HEK293 (cell line): ENCODE measurements around the gene LDB2.

Experiments used
- CTCF ChIA-PET: fragments of 350-600 bp; formaldehyde crosslinking; extraction: SDS; loops from one replicate; lab custom pipeline; 2021; ENCODE audit warnings: antibody characterized with exemption; lab: Yijun Ruan, JAX
- POLR2A ChIA-PET: fragments of 300-600 bp; formaldehyde crosslinking; extraction: SDS; loops from one replicate; lab custom pipeline; 2020; ENCODE audit warnings: antibody characterized with exemption, inconsistent platforms; lab: Yijun Ruan, JAX
- H3K27ac ChIP-seq: fragments of 200-500 bp; sonication (Bioruptor generic); 2 replicates; pipeline ENCODE4 v1.5.1; 2014; ENCODE audit warnings: low read depth, low read length, control low read depth, inconsistent platforms; ENCODE audit errors: extremely low read depth
- H3K36me3 ChIP-seq, 2 experiments: fragments of 200-500 bp in 1 of 2; sonication (Bioruptor generic) in 1 of 2; 1 replicate in 1 of 2; 2 replicates in 1 of 2; pipeline ENCODE4 v1.5.1; 2014 to 2017; ENCODE audit warnings: inconsistent platforms in 2 of 2, low read length in 2 of 2; ENCODE audit not compliant: control insufficient read depth in 2 of 2, insufficient read depth in 1 of 2
- H3K4me1 ChIP-seq: fragments of 200-500 bp; sonication (Bioruptor generic); 2 replicates; pipeline ENCODE4 v1.5.1; 2014; ENCODE audit warnings: mild to moderate bottlenecking, low read length, inconsistent platforms; ENCODE audit not compliant: control insufficient read depth, insufficient read depth
- H3K4me3 ChIP-seq: 2 replicates; pipeline ENCODE4 v1.5.1; 2011; ENCODE audit warnings: low read depth, mild to moderate bottlenecking, control low read depth, low read length, moderate library complexity
- H3K9me3 ChIP-seq: fragments of 200-500 bp; sonication (Bioruptor generic); 2 replicates; pipeline ENCODE4 v1.5.1; 2014; ENCODE audit warnings: low read depth, low read length, inconsistent platforms; ENCODE audit not compliant: control insufficient read depth, insufficient read depth
- KLF10 ChIP-seq: fragments of 450-650 bp; IDR thresholded peaks from 2 replicates; pipeline ENCODE4 v1.5.1; 2018; ENCODE audit warnings: missing biosample characterization, mild to moderate bottlenecking, missing genetic modification characterization
- OSR2 ChIP-seq: fragments of 450-650 bp; formaldehyde crosslinking; IDR thresholded peaks from 2 replicates; pipeline ENCODE4 v1.5.1; 2016; ENCODE audit warnings: missing biosample characterization, missing genetic modification characterization
- TRIM28 ChIP-seq: IDR thresholded peaks from 2 replicates; pipeline ENCODE4 v1.6.1; 2011; ENCODE audit warnings: low read length, control low read depth, borderline replicate concordance
- YY2 ChIP-seq: fragments of 450-650 bp; formaldehyde crosslinking; IDR thresholded peaks from 2 replicates; pipeline ENCODE4 v1.5.1; 2016; ENCODE audit warnings: missing biosample characterization, missing genetic modification characterization
- ZBTB21 ChIP-seq: fragments of 450-650 bp; formaldehyde crosslinking; IDR thresholded peaks from 2 replicates; pipeline ENCODE4 v1.5.1; 2017; ENCODE audit warnings: missing biosample characterization, missing genetic modification characterization
- ZBTB49 ChIP-seq: fragments of 450-650 bp; formaldehyde crosslinking; IDR thresholded peaks from 2 replicates; pipeline ENCODE4 v1.5.1; 2016; ENCODE audit warnings: missing biosample characterization, missing genetic modification characterization, low read depth
- ZNF132 ChIP-seq: fragments of 450-650 bp; formaldehyde crosslinking; IDR thresholded peaks from 2 replicates; pipeline ENCODE4 v1.5.1; 2017; ENCODE audit warnings: missing biosample characterization, missing genetic modification characterization, borderline replicate concordance
- ZNF140 ChIP-seq: fragments of 450-650 bp; formaldehyde crosslinking; IDR thresholded peaks from 2 replicates; pipeline ENCODE4 v1.5.1; 2016; ENCODE audit warnings: missing biosample characterization, missing genetic modification characterization
- ZNF19 ChIP-seq: fragments of 450-650 bp; formaldehyde crosslinking; IDR thresholded peaks from 2 replicates; pipeline ENCODE4; 2016; ENCODE audit warnings: missing biosample characterization, missing genetic modification characterization, low read depth
- ZNF23 ChIP-seq: fragments of 450-650 bp; formaldehyde crosslinking; IDR thresholded peaks from 2 replicates; pipeline ENCODE4 v1.5.1; 2016; ENCODE audit warnings: missing biosample characterization, missing genetic modification characterization, borderline replicate concordance
- ZNF280D ChIP-seq: fragments of 450-650 bp; formaldehyde crosslinking; IDR thresholded peaks from 2 replicates; pipeline ENCODE4 v1.5.1; 2016; ENCODE audit warnings: missing biosample characterization, missing genetic modification characterization
- ZNF341 ChIP-seq: fragments of 450-650 bp; formaldehyde crosslinking; IDR thresholded peaks from 2 replicates; pipeline ENCODE4; 2016; ENCODE audit warnings: low read depth, missing biosample characterization, missing genetic modification characterization
- ZNF350 ChIP-seq: fragments of 450-650 bp; formaldehyde crosslinking; IDR thresholded peaks from 2 replicates; pipeline ENCODE4 v1.5.0; 2017; ENCODE audit warnings: missing biosample characterization, mild to moderate bottlenecking, missing genetic modification characterization
- ZNF366 ChIP-seq: fragments of 450-650 bp; formaldehyde crosslinking; conservative IDR thresholded peaks from 2 replicates; pipeline ENCODE4 v1.5.1; 2016; ENCODE audit warnings: missing biosample characterization, missing genetic modification characterization
- ZNF501 ChIP-seq: fragments of 450-650 bp; formaldehyde crosslinking; IDR thresholded peaks from 2 replicates; pipeline ENCODE4 v1.5.1; 2016; ENCODE audit warnings: missing biosample characterization, missing genetic modification characterization
- ZNF514 ChIP-seq: fragments of 450-650 bp; formaldehyde crosslinking; IDR thresholded peaks from 2 replicates; pipeline ENCODE4 v1.5.1; 2016; ENCODE audit warnings: missing biosample characterization, missing genetic modification characterization
- ZNF530 ChIP-seq: fragments of 450-650 bp; formaldehyde crosslinking; IDR thresholded peaks from 2 replicates; pipeline ENCODE4 v1.5.1; 2016; ENCODE audit warnings: low read depth, missing biosample characterization, missing genetic modification characterization
- ZNF560 ChIP-seq: fragments of 450-650 bp; formaldehyde crosslinking; IDR thresholded peaks from 2 replicates; pipeline ENCODE4 v1.5.1; 2017; ENCODE audit warnings: missing biosample characterization, missing genetic modification characterization, borderline replicate concordance
- ZNF600 ChIP-seq: fragments of 450-650 bp; formaldehyde crosslinking; IDR thresholded peaks from 2 replicates; pipeline ENCODE4 v1.5.1; 2016; ENCODE audit warnings: missing biosample characterization, missing genetic modification characterization
- ZNF623 ChIP-seq: fragments of 450-650 bp; formaldehyde crosslinking; IDR thresholded peaks from 2 replicates; pipeline ENCODE4 v1.5.1; 2016; ENCODE audit warnings: missing biosample characterization, missing genetic modification characterization
- ZNF626 ChIP-seq: fragments of 450-650 bp; sonication (Bioruptor Pico); formaldehyde crosslinking; IDR thresholded peaks from 2 replicates; pipeline ENCODE4 v1.5.1; 2018; ENCODE audit warnings: missing biosample characterization, missing genetic modification characterization, inconsistent platforms
- ZNF670 ChIP-seq: fragments of 450-650 bp; formaldehyde crosslinking; IDR thresholded peaks from 2 replicates; pipeline ENCODE4 v1.5.1; 2016; ENCODE audit warnings: missing biosample characterization, missing genetic modification characterization, low read depth
- ZNF776 ChIP-seq: fragments of 450-650 bp; formaldehyde crosslinking; IDR thresholded peaks from 2 replicates; pipeline ENCODE4 v1.5.0; 2017; ENCODE audit warnings: missing biosample characterization, missing genetic modification characterization, borderline replicate concordance
- ZNF791 ChIP-seq: fragments of 450-650 bp; formaldehyde crosslinking; IDR thresholded peaks from 2 replicates; pipeline ENCODE4 v1.5.1; 2016; ENCODE audit warnings: missing biosample characterization, missing genetic modification characterization
- ZSCAN18 ChIP-seq: fragments of 450-650 bp; formaldehyde crosslinking; IDR thresholded peaks from 2 replicates; pipeline ENCODE4 v1.5.1; 2016; ENCODE audit warnings: missing biosample characterization, missing genetic modification characterization

LDB2 gene

GRCh38 chr4:16582526-16582925, 315.9 kb downstream of the LDB2 start:
- H3K36me3 ChIP-seq: no peaks in the 10 kb centered on the region
- no peak overlapping the region for H3K27ac ChIP-seq
- no peaks in the 10 kb centered on the region for H3K9me3 ChIP-seq
- no peaks in the 10 kb centered on the region for H3K4me1 ChIP-seq
- no peak overlapping the region for H3K4me3 ChIP-seq
- ChIA-PET CTCF (interaction anchor here (0.6 to 1.3 kb wide), 4 partner anchors 9 to 887 kb away, joined by 3 to 4 read pairs (median 3); no protein-coding TSS in a partner anchor), POLR2A (no interaction called here)
- no peak for TF ChIP-seq ZSCAN18 (tag by site-specific recombination)
- TF ChIP-seq ZNF600 (tag by site-specific recombination): no peak
- no peak for TF ChIP-seq ZNF280D
- no peak for TF ChIP-seq ZNF670 (tag by site-specific recombination)
- no peak for TF ChIP-seq KLF10 (tag by site-specific recombination)
- no peak for TF ChIP-seq ZNF530

GRCh38 chr4:16582036-16582435, 316.4 kb downstream of the LDB2 start:
- no peaks in the 10 kb centered on the region for H3K4me1 ChIP-seq
- H3K9me3 ChIP-seq: no peaks in the 10 kb centered on the region
- no peaks in the 10 kb centered on the region for H3K36me3 ChIP-seq
- H3K4me3 ChIP-seq: no peak overlapping the region
- no peak overlapping the region for H3K27ac ChIP-seq
- ChIA-PET CTCF (interaction anchor here (0.6 to 1.1 kb wide), 2 partner anchors 9 to 133 kb away, joined by 3 read pairs; no protein-coding TSS in a partner anchor), POLR2A (no interaction called here)
- TF ChIP-seq ZNF776: no peak
- no peak for TF ChIP-seq YY2 (tag by site-specific recombination)
- no peak for TF ChIP-seq ZNF791

- POLR2A ChIA-PET: no interaction called here
- Histone ChIP-seq H3K4me1 (no peaks in the 10 kb centered on the region), H3K9me3 (no peaks in the 10 kb centered on the region), H3K4me3 (no peak overlapping the region), H3K27ac (no peak overlapping the region), H3K36me3 (no peaks in the 10 kb centered on the region)
- TF ChIP-seq OSR2 (tag by site-specific recombination) (no peak), ZNF132 (tag by site-specific recombination) (no peak), ZNF19 (tag by site-specific recombination) (no peak), ZNF366 (tag by site-specific recombination) (no peak), ZNF560 (no peak), ZNF623 (tag by site-specific recombination) (no peak), ZNF626 (tag by site-specific recombination) (no peak), TRIM28 (no peak), ZNF23 (tag by site-specific recombination) (no peak), ZNF341 (tag by site-specific recombination) (no peak), ZNF350 (tag by site-specific recombination) (no peak), ZBTB21 (tag by site-specific recombination) (no peak), ZBTB49 (tag by site-specific recombination) (no peak), ZNF501 (no peak), KLF10 (tag by site-specific recombination) (no peak), ZNF514 (tag by site-specific recombination) (no peak), ZNF140 (tag by site-specific recombination) (no peak), ZSCAN18 (tag by site-specific recombination) (no peak)
- CTCF ChIA-PET: no interaction called here
Observed at GRCh38 chr4:16581117-16581516, 317.3 kb downstream of the LDB2 start.
